Measurements from ENCODE around the gene MAB21L4. TPM values are rescaled to one million over a fixed set of nuclear protein-coding genes. Genes with fewer than 3 reads are reported as not detected.

The MAB21L4 gene
- total RNA-seq, 2 donors from 2014 or later, result 1.1 to 3.5 TPM

- Histone ChIP-seq H3K27ac (no peak overlapping the region), H3K4me3 (no peak overlapping the region), H3K27me3 (replicated peaks; ENCODE audit: insufficient read depth) (no peaks in the 10 kb centered on the region), H3K9me3 (no peaks in the 10 kb centered on the region), H3K4me1 (replicated peaks) (no peaks in the 10 kb centered on the region), H3K36me3 (no peaks in the 10 kb centered on the region)
- no peak for TF ChIP-seq CTCF (IDR thresholded peaks at IDR 0.05)
- 93% methylated on average over 4 of the region's 8 CpGs for WGBS
- intact Hi-C loops (cut with DNase I), result no loop called here
- DNase-seq (ENCODE audit: low spot score), result no peak
Measured at GRCh38 chr2:240855670-240856069, 40.3 kb downstream of the MAB21L4 start.

GRCh38 chr2:240852671-240853314, 43.2 kb downstream of the MAB21L4 start:
- Histone ChIP-seq H3K36me3 (no peaks in the 10 kb centered on the region), H3K4me1 (replicated peaks) (no peaks in the 10 kb centered on the region), H3K4me3 (no peak overlapping the region), H3K27ac (no peak overlapping the region), H3K27me3 (replicated peaks; ENCODE audit: insufficient read depth) (no peaks in the 10 kb centered on the region), H3K9me3 (no peaks in the 10 kb centered on the region)
- DNase-seq (ENCODE audit: low spot score), result no peak
- 84% methylated on average over 15 of the region's 15 CpGs for WGBS
- TF ChIP-seq CTCF (IDR thresholded peaks at IDR 0.05), result no peak
- TF ChIP-seq POLR2AphosphoS5 (IDR thresholded peaks at IDR 0.05), result no peak
- TF ChIP-seq POLR2A (IDR thresholded peaks at IDR 0.05), result no peak
- intact Hi-C loops (cut with DNase I), result loop anchor here (5.0 kb wide), 1 partner anchor 805 kb away; no protein-coding TSS in a partner anchor

GRCh38 chr2:240851078-240851991, 44.6 kb downstream of the MAB21L4 start:
- intact Hi-C loops (cut with DNase I), result loop anchor here (5.0 kb wide), 1 partner anchor 806 kb away; no protein-coding TSS in a partner anchor
- no peak overlapping the region for H3K27ac ChIP-seq
- 40% methylated on average over 33 of the region's 33 CpGs for WGBS
- DNase-seq (ENCODE audit: low spot score), result peak; percentile 85
- no peak for TF ChIP-seq POLR2A (IDR thresholded peaks at IDR 0.05)
- peak; percentile 53 for TF ChIP-seq POLR2AphosphoS5 (IDR thresholded peaks at IDR 0.05)
- peak; percentile 94 to 98 (median 95) for TF ChIP-seq CTCF (IDR thresholded peaks at IDR 0.05)
- no peaks in the 10 kb centered on the region for H3K4me1 ChIP-seq (replicated peaks)
- H3K4me3 ChIP-seq, result no peak overlapping the region
- no peaks in the 10 kb centered on the region for H3K9me3 ChIP-seq
- H3K27me3 ChIP-seq (replicated peaks; ENCODE audit: insufficient read depth), result no peaks in the 10 kb centered on the region
- H3K36me3 ChIP-seq, result no peaks in the 10 kb centered on the region

GRCh38 chr2:240850756-240851077, 45.2 kb downstream of the MAB21L4 start:
- no peaks in the 10 kb centered on the region for H3K36me3 ChIP-seq
- no peak for TF ChIP-seq CTCF (IDR thresholded peaks at IDR 0.05)
- TF ChIP-seq POLR2A (IDR thresholded peaks at IDR 0.05), result no peak
- TF ChIP-seq POLR2AphosphoS5 (IDR thresholded peaks at IDR 0.05), result no peak
- intact Hi-C loops (cut with DNase I), result loop anchor here (5.0 kb wide), 1 partner anchor 807 kb away; no protein-coding TSS in a partner anchor
- H3K9me3 ChIP-seq, result no peaks in the 10 kb centered on the region
- no peak overlapping the region for H3K4me3 ChIP-seq
- 66% methylated on average over 11 of the region's 11 CpGs for WGBS
- H3K27me3 ChIP-seq (replicated peaks; ENCODE audit: insufficient read depth), result no peaks in the 10 kb centered on the region
- DNase-seq (ENCODE audit: low spot score), result no peak
- no peaks in the 10 kb centered on the region for H3K4me1 ChIP-seq (replicated peaks)
- no peak overlapping the region for H3K27ac ChIP-seq

Measured in prostate gland (tissue), 2 donors.